Fibroblast of lung (primary cell): Measurements from ENCODE around the gene LIMCH1.

Experiments used
- CTCF ChIP-seq, 2 donors: IDR thresholded peaks in 1 of 2; conservative IDR thresholded peaks in 1 of 2; 1 replicate in 1 of 2; 2 replicates in 1 of 2; pipeline ENCODE4 v1.5.1; 2011 to 2012; ENCODE audit warnings: low read length in 2 of 2, control low read depth in 1 of 2, inconsistent platforms in 1 of 2, low read depth in 1 of 2, mild to moderate bottlenecking in 1 of 2
- EZH2 ChIP-seq: IDR thresholded peaks from 2 replicates; pipeline ENCODE4 v1.5.1; 2012; ENCODE audit warnings: low read length, control low read depth, mild to moderate bottlenecking; ENCODE audit errors: missing control alignments

DNA sequence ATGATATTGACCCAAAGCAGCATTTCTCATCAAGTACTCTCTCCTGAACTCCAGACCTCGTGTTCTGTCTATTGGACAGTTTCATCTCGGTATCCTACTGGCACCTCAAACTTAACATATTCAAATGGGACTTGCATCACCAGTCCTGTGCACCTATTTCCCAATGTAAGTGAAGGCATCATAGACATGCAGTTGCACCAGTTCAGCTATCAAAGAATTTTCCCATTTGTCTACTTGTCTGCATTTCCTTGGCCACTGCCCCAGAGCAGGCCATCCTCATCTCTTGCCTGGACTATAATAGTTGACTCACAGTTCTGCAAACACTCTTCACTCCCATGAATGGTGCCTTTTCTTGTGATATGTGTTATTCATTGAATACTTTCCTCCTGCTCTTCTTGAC is 11.3 kb upstream of the LIMCH1 start:
- TF ChIP-seq CTCF (conservative IDR thresholded peaks at IDR 0.05 in 1 of 2, IDR thresholded peaks at IDR 0.05 in 1 of 2; ENCODE audit: low read depth in 1 of 2, low read length in 2 of 2): no peak
- no peak for TF ChIP-seq EZH2
